ENCODE results near the gene INAFM2. TPM values are rescaled to one million over a fixed set of nuclear protein-coding genes. Genes with fewer than 3 reads are reported as not detected.

The INAFM2 gene
- total and polyA plus RNA-seq, 2 experiments from 2014 or later: 18.1 to 32.7 TPM

- H3K4me2 ChIP-seq: no peak overlapping the region
- Mint-ChIP-seq H3K4me3 (no peak overlapping the region), H3K27me3 (ENCODE audit: insufficient read depth, low read depth, poor library complexity) (peaks cover 15% of the 10 kb centered on the region), H3K27ac (no peak overlapping the region), H3K9me3 (no peaks in the 10 kb centered on the region), H3K36me3 (ENCODE audit: low read depth) (peaks cover 24% of the 10 kb centered on the region), H3K4me1 (peaks cover 61% of the 10 kb centered on the region)
- TF ChIP-seq ZNF114 (CRISPR knock-in tag; IDR thresholded peaks at IDR 0.05): no peak
- no peak for TF ChIP-seq NANOG (IDR thresholded peaks at IDR 0.05; ENCODE audit: borderline replicate concordance)
- no peak for TF ChIP-seq ZNF462 (CRISPR knock-in tag; IDR thresholded peaks at IDR 0.05)
- TF ChIP-seq CREB1 (CRISPR knock-in tag; IDR thresholded peaks at IDR 0.05; ENCODE audit: low read depth): no peak
- no peak for TF ChIP-seq STAT1 (IDR thresholded peaks at IDR 0.05; ENCODE audit: unreplicated experiment)
- no peak for TF ChIP-seq CTCF (conservative IDR thresholded peaks at IDR 0.05; ENCODE audit: low read depth in 2 of 2)
- no peak for TF ChIP-seq JUNB (IDR thresholded peaks at IDR 0.05; ENCODE audit: unreplicated experiment)
- TF ChIP-seq REST (IDR thresholded peaks at IDR 0.05; ENCODE audit: unreplicated experiment): no peak
- TF ChIP-seq EZH2phosphoT487 (IDR thresholded peaks at IDR 0.05; ENCODE audit: unreplicated experiment): no peak
- no peak for TF ChIP-seq ZNF331 (CRISPR knock-in tag; IDR thresholded peaks at IDR 0.05; ENCODE audit: low read depth)
- TF ChIP-seq POLR2AphosphoS5 (IDR thresholded peaks at IDR 0.05; ENCODE audit: low read depth): no peak
- no peak for TF ChIP-seq ETS1 (IDR thresholded peaks at IDR 0.05)
- TF ChIP-seq EZH2 (IDR thresholded peaks at IDR 0.05; ENCODE audit: low read depth, unreplicated experiment): no peak
- 0 out of 2 replicates have a peak, but pooled peaks cover 2% of the 10 kb centered on the region for H3K9me2 ChIP-seq (ENCODE audit: insufficient read depth)
- peaks cover 17% of the 10 kb centered on the region; the same call in 1 of the 2 replicates for H3F3A ChIP-seq (replicated peaks; ENCODE audit: low read depth)
- H3K27ac ChIP-seq (ENCODE audit: low read depth): no peak overlapping the region
- H3K27me3 ChIP-seq (ENCODE audit: insufficient read depth): peaks cover 10% of the 10 kb centered on the region
- peaks cover 48% of the 10 kb centered on the region for H3K4me1 ChIP-seq (ENCODE audit: insufficient read depth)
- peaks cover 10% of the 10 kb centered on the region for H4K20me1 ChIP-seq (replicated peaks; ENCODE audit: insufficient read depth)
- peaks cover 17% of the 10 kb centered on the region for H3K79me2 ChIP-seq (replicated peaks; ENCODE audit: insufficient read depth)
- H2AFZ ChIP-seq: no peak overlapping the region
- H3K4me3 ChIP-seq: no peak overlapping the region
- no peak for ATAC-seq
- H3K36me3 ChIP-seq (ENCODE audit: insufficient read depth): no peaks in the 10 kb centered on the region
- no peak for DNase-seq (ENCODE audit: low spot score)
Observed at GRCh38 chr15:40329804-40330203, 6.3 kb downstream of the INAFM2 start.

Measured in GM23338 (cell line).